GM13976 (cell line): ENCODE data around the gene JUN.
"Not testable (repeated sequence)": the region's sequence is repeated elsewhere in the genome, so short reads cannot be mapped to it uniquely, and the experiment has no call there.

Source experiments
- DNase-seq: peaks from one replicate; pipeline ENCODE4 v3.0.0; 2012; ENCODE audit warnings: low spot score
- CTCF ChIP-seq: IDR thresholded peaks from 2 replicates; pipeline ENCODE4 v1.5.1; 2012; ENCODE audit warnings: borderline replicate concordance, mild to moderate bottlenecking; ENCODE audit not compliant: insufficient read depth; ENCODE audit errors: extremely low read depth, missing control alignments, control extremely low read depth
- in situ Hi-C: fragments of 300-500 bp; cut with MboI; formaldehyde crosslinking; loops from one replicate; pipeline ENCODE4 v1.12.0; 2022; ENCODE audit warnings: low sequenced_read_pairs, mixed read lengths, inconsistent platforms; ENCODE audit not compliant: unreplicated experiment

Gene JUN

GRCh38 chr1:58802640-58803399, 19.0 kb upstream of the JUN start:
- TF ChIP-seq CTCF, result no peak
- in situ Hi-C loops, result no loop called here
- DNase-seq, result no peak

DNA sequence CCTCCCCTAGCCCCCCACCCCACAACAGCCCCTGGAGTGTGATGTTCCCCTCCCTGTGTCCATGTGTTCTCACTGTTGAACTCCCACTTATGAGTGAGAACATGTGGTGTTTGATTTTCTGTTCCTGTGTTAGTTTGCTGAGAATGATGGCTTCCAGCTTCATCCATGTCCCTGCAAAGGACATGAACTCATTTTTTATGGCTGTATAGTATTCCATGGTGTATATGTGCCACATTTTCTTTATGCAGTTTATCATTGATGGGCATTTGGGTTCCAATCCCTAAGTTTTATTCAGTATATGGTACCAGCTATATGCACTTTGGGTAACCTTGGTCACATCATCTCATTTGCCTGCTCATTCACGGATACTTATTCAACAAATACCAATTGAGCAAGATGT, 17.4 kb upstream of the JUN start:
- in situ Hi-C loops, DNase-seq: not testable (repeated sequence)

DNA sequence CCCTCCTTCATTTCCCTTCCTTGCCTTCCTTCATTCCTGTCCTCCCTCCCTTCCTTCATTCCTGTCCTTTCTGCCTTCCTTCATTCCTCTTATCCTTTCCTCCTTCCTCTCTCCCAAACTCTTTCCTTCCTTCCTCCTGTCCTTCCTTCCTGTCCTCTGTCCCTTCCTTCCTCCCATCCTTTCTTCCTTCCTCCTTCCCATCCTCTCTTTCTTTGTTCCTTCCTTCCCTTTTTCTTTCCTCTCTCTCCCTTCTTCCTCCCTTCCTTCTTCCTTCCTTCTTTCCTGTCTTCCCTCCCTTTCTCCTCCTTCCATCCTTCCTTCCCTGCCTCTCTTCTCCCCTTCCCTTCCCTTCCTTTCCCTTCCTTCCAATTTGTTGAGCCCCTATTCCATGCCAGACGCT, 15.8 kb upstream of the JUN start:
- no peak for TF ChIP-seq CTCF
- no peak for DNase-seq
- in situ Hi-C loops, result loop anchor here (25.0 kb wide), 1 partner anchor 488 kb away; the partner anchor contains the start of gene FGGY

GRCh38 chr1:58798910-58799442, 15.1 kb upstream of the JUN start:
- DNase-seq, result no peak
- in situ Hi-C loops, result loop anchor here (25.0 kb wide), 1 partner anchor 488 kb away; the partner anchor contains the start of gene FGGY
- no peak for TF ChIP-seq CTCF

DNA sequence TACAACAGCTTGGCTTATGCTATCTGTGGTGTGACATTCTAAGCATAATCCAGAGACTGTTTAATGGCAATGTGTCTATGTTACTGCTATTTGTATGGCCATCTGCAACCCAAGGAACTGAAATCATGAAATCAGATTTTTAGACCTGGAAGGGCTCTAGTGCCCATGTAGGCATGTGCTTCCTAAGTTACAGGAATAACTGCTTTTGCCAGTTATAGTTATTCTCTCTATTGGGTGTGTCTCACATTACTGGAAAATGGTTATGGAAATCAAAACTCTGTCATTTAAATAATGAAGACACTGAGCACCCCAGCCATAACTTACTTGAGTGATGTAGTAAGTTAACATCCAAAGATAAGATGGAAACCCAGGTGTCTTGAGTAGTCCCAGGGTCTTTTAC, 12.6 kb upstream of the JUN start:
- in situ Hi-C loops, result loop anchor here (25.0 kb wide), 1 partner anchor 491 kb away; the partner anchor contains the start of gene FGGY
- no peak for DNase-seq
- no peak for TF ChIP-seq CTCF

- DNase-seq, result no peak
- no peak for TF ChIP-seq CTCF
- in situ Hi-C loops, result loop anchor here (25.0 kb wide), 1 partner anchor 493 kb away; the partner anchor contains the start of gene FGGY
These were observed 10.7 kb upstream of the JUN start for GRCh38 chr1:58794585-58794984.

DNA sequence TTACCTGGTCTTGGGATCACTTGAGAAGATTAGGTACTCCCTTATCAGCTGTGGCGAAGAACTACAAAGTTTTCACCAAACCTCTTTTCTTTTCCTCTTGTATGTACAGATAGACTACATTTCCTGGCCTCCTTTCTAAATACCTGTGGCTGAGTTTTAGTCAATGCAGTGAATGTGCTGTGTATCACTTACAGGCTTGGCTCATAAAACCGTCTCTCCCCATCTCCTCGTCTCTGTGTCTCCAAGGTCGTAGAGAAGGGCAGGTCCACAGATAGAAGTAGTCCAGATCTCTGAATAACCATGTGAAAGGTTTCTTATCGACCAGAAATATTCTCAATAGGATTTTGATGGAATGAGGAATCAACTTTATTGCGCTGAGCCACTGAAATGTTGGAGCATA, 9.0 kb upstream of the JUN start:
- in situ Hi-C loops, result loop anchor here (25.0 kb wide), 1 partner anchor 494 kb away; the partner anchor contains the start of gene FGGY
- TF ChIP-seq CTCF, result no peak
- no peak for DNase-seq
